Endothelial cell of umbilical vein (primary cell): ENCODE measurements around the gene PLA2G4B. TPM values are rescaled to one million over a fixed set of nuclear protein-coding genes. Genes with fewer than 3 reads are reported as not detected.

Source experiments
- BruUV-seq: library from RNA; stranded (reverse); fragments of 400-500 nt; replicated peaks from 2 replicates; lab custom pipeline; 2021; lab: Mats Ljungman, UMichigan
- CTCF ChIA-PET: fragments of 300-600, 350-600 bp; sonication (Branson Sonifier 250); formaldehyde crosslinking; loops from one replicate; lab custom pipeline; 2021; ENCODE audit warnings: antibody characterized with exemption, inconsistent platforms; lab: Charles Lee
- POLR2A ChIA-PET: fragments of 300-600, 350-600 bp; sonication (Branson Sonifier 250); formaldehyde crosslinking; loops from one replicate; lab custom pipeline; 2021; ENCODE audit warnings: antibody characterized with exemption, inconsistent platforms; lab: Charles Lee
- DNase-seq: peaks from one replicate; pipeline ENCODE4 v3.0.0-alpha.2; 2011; ENCODE audit warnings: low read depth, low spot score
- FAIRE-seq: peaks from 2 replicates; lab custom pipeline; 2011; peaks lifted over from hg19 to GRCh38; lab: Jason Lieb, UNC
- H2AFZ ChIP-seq: 2 replicates; pipeline ENCODE4 v1.6.0; 2012; ENCODE audit warnings: low read depth, low read length, control low read depth, inconsistent platforms
- H3K27ac ChIP-seq: 2 replicates; pipeline ENCODE4 v1.5.1; 2011; ENCODE audit warnings: low read depth, mild to moderate bottlenecking, control low read depth, low read length, moderate library complexity; ENCODE audit not compliant: insufficient read depth
- H3K27me3 ChIP-seq, 2 experiments: 2 replicates each; pipeline versions ENCODE4 v1.6.0 to v1.6.1; 2011; ENCODE audit warnings: low read length in 2 of 2, mixed read lengths in 1 of 2; ENCODE audit not compliant: control insufficient read depth in 2 of 2, insufficient read depth in 2 of 2
- H3K36me3 ChIP-seq, 2 experiments: 2 replicates in 1 of 2; 3 replicates in 1 of 2; pipeline ENCODE4 v1.5.1; 2011; ENCODE audit warnings: low read length in 2 of 2, mild to moderate bottlenecking in 1 of 2, moderate library complexity in 1 of 2; ENCODE audit not compliant: control insufficient read depth in 2 of 2, insufficient read depth in 2 of 2; ENCODE audit errors: extremely low read depth in 1 of 2
- H3K4me1 ChIP-seq: 3 replicates; pipeline ENCODE4 v1.5.1; 2011; ENCODE audit warnings: mild to moderate bottlenecking, low read length; ENCODE audit not compliant: control insufficient read depth, insufficient read depth; ENCODE audit errors: extremely low read depth
- H3K4me2 ChIP-seq: 2 replicates; pipeline ENCODE4 v1.6.1; 2011; ENCODE audit warnings: low read length, control low read depth, mixed read lengths; ENCODE audit not compliant: insufficient read depth
- H3K4me3 ChIP-seq, 3 experiments: fragments of 200-600 bp in 1 of 3; sonication (generic), shearing (Covaris generic) in 1 of 3; replicated peaks in 1 of 3; 2 replicates each; pipeline ENCODE4 v1.5.1; 2011 to 2016; ENCODE audit warnings: control low read depth in 3 of 3, low read length in 3 of 3, mild to moderate bottlenecking in 2 of 3, inconsistent platforms in 1 of 3, low read depth in 1 of 3, moderate library complexity in 1 of 3; ENCODE audit not compliant: insufficient read depth in 1 of 3
- H3K79me2 ChIP-seq: 2 replicates; pipeline ENCODE4 v1.6.0; 2012; ENCODE audit warnings: low read length, inconsistent platforms; ENCODE audit not compliant: control insufficient read depth, insufficient read depth
- H3K9ac ChIP-seq: replicated peaks from 2 replicates; pipeline ENCODE3; 2011; ENCODE audit warnings: low read length, control low read depth; ENCODE audit not compliant: insufficient read depth; ENCODE audit errors: extremely low read depth
- H3K9me1 ChIP-seq: replicated peaks from 3 replicates; pipeline ENCODE4 v1.6.0; 2011; ENCODE audit warnings: mild to moderate bottlenecking, low read length; ENCODE audit not compliant: control insufficient read depth, insufficient read depth; ENCODE audit errors: extremely low read depth
- H3K9me3 ChIP-seq: replicated peaks from 2 replicates; pipeline ENCODE4 v1.5.1; 2012; ENCODE audit warnings: low read length, inconsistent platforms; ENCODE audit not compliant: control insufficient read depth, insufficient read depth
- H4K20me1 ChIP-seq: replicated peaks from 2 replicates; pipeline ENCODE3; 2011; ENCODE audit warnings: mild to moderate bottlenecking, low read length; ENCODE audit not compliant: control insufficient read depth, insufficient read depth; ENCODE audit errors: extremely low read depth
- EZH2 ChIP-seq: IDR thresholded peaks from 2 replicates; pipeline ENCODE4 v1.6.1; 2012; ENCODE audit warnings: borderline replicate concordance, low read depth, mild to moderate bottlenecking, moderate library complexity, low read length, inconsistent platforms; ENCODE audit not compliant: severe bottlenecking
- FOS ChIP-seq: IDR thresholded peaks from 2 replicates; pipeline ENCODE4 v1.6.1; 2011; ENCODE audit warnings: mild to moderate bottlenecking, low read length, moderate library complexity, borderline replicate concordance; ENCODE audit not compliant: insufficient read depth
- GATA2 ChIP-seq: IDR thresholded peaks from 2 replicates; pipeline ENCODE4 v1.7.0; 2011; ENCODE audit warnings: low read depth, mild to moderate bottlenecking, moderate library complexity, mixed read lengths, low read length; ENCODE audit not compliant: insufficient read length, insufficient read depth
- JUN ChIP-seq: IDR thresholded peaks from 2 replicates; pipeline ENCODE4 v1.6.1; 2011; ENCODE audit warnings: borderline replicate concordance, low read depth; ENCODE audit not compliant: insufficient read length, insufficient read depth
- MYC ChIP-seq: IDR thresholded peaks from one replicate; pipeline ENCODE4 v1.6.1; 2011; ENCODE audit warnings: mild to moderate bottlenecking, low read depth, low read length
- POLR2A ChIP-seq: IDR thresholded peaks from 2 replicates; pipeline ENCODE4 v1.6.1; 2012; ENCODE audit warnings: low read depth, mild to moderate bottlenecking, control low read depth, low read length
- POLR2AphosphoS5 ChIP-seq: IDR thresholded peaks from 2 replicates; pipeline ENCODE4 v1.6.1; 2012; ENCODE audit warnings: low read depth, mild to moderate bottlenecking, control low read depth, low read length, moderate library complexity; ENCODE audit not compliant: insufficient read depth
- dilution Hi-C: fragments of 300-500 bp; cut with MboI; formaldehyde crosslinking; loops from one replicate; pipeline ENCODE4 v1.15.0; 2019; ENCODE audit warnings: low sequenced_read_pairs; ENCODE audit not compliant: extremely low pct_ligation_motif_present
- intact Hi-C: fragments of 100-400 bp; cut with micrococcal nuclease; formaldehyde crosslinking; loops from one replicate; pipeline ENCODE4 v1.10.0; 2022
- polyA plus RNA-seq, 4 experiments: library from polyadenylated mRNA; depleted of rRNA in 3 of 4; stranded (reverse) in 3 of 4; unstranded in 1 of 4; fragments of >200 nt; gene quantifications; 2 replicates each; pipeline versions ENCODE4 v1.2.1 to v1.2.3, GENCODE V29; 2011 to 2012; ENCODE audit warnings: missing spikeins in 1 of 4
- total RNA-seq: library from RNA; stranded (reverse); gene quantifications from 2 replicates; pipeline ENCODE4 v1.2.3, GENCODE V29; 2021
- TF ChIP-seq, protein P1 (sequence below), 2 donors: IDR thresholded peaks; 1 replicate in 1 of 2; 2 replicates in 1 of 2; pipeline ENCODE4 v1.5.1; 2011; ENCODE audit warnings: low read length in 2 of 2, mild to moderate bottlenecking in 2 of 2, moderate library complexity in 2 of 2, control low read depth in 1 of 2, inconsistent platforms in 1 of 2, low read depth in 1 of 2; ENCODE audit not compliant: insufficient read depth in 1 of 2; ENCODE audit errors: extremely low read depth in 1 of 2
- TF ChIP-seq, protein P2 (sequence below): IDR thresholded peaks from 2 replicates; pipeline ENCODE4 v1.6.1; 2011; ENCODE audit not compliant: insufficient read depth, insufficient read length

PLA2G4B gene
- total and polyA plus RNA-seq, 2 donors (not counting 3 experiments of a cell fraction or from before 2014, with no cell fraction given), result 4.0 to 7.9 TPM

DNA sequence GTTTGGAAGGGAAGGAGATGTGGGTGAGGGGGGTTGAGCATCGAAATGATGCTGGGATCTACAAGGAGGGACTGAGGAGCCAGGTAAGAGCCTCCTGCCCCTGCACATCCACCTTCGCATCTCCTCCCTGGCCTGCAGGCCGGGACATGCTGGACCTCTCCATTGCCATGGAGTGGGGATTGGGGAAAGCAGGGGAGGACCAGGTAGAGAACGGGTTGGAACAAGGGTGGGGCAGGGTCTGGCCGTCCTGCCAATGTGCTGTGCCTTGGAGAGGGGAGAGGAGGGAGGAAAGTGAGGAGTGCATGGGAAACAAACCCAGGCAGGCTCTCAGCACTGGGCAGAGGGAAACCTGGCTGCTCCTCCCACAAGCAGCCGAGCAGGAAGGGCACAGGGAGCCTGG is 10.6 kb downstream of the PLA2G4B start:
- H3K4me1 ChIP-seq, result no peaks in the 10 kb centered on the region
- CTCF ChIA-PET, result interaction anchor here (0.9 kb wide), 1 partner anchor 55 kb away, joined by 3 read pairs; no protein-coding TSS in a partner anchor
- H4K20me1 ChIP-seq, result no peaks in the 10 kb centered on the region
- dilution Hi-C loops (no loop called here), intact Hi-C loops (no loop called here)
- no peaks in the 10 kb centered on the region for H3K27me3 ChIP-seq
- TF ChIP-seq POLR2A (no peak), JUN (no peak), MYC (no peak), GATA2 (no peak), POLR2AphosphoS5 (no peak), FOS (no peak), EZH2 (no peak)
- TF ChIP-seq, protein P1, sequence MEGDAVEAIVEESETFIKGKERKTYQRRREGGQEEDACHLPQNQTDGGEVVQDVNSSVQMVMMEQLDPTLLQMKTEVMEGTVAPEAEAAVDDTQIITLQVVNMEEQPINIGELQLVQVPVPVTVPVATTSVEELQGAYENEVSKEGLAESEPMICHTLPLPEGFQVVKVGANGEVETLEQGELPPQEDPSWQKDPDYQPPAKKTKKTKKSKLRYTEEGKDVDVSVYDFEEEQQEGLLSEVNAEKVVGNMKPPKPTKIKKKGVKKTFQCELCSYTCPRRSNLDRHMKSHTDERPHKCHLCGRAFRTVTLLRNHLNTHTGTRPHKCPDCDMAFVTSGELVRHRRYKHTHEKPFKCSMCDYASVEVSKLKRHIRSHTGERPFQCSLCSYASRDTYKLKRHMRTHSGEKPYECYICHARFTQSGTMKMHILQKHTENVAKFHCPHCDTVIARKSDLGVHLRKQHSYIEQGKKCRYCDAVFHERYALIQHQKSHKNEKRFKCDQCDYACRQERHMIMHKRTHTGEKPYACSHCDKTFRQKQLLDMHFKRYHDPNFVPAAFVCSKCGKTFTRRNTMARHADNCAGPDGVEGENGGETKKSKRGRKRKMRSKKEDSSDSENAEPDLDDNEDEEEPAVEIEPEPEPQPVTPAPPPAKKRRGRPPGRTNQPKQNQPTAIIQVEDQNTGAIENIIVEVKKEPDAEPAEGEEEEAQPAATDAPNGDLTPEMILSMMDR (IDR thresholded peaks at IDR 0.05; ENCODE audit: extremely low read depth in 1 of 2, insufficient read depth in 1 of 2, low read depth in 1 of 2, low read length in 2 of 2), result no peak
- TF ChIP-seq, protein P2, sequence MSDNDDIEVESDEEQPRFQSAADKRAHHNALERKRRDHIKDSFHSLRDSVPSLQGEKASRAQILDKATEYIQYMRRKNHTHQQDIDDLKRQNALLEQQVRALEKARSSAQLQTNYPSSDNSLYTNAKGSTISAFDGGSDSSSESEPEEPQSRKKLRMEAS, result no peak
- H3K9me1 ChIP-seq, result no peaks in the 10 kb centered on the region
- H3K79me2 ChIP-seq, result no peaks in the 10 kb centered on the region
- no peak overlapping the region for H3K4me3 ChIP-seq
- H3K9ac ChIP-seq, result no peak overlapping the region
- no peak overlapping the region for H2AFZ ChIP-seq
- POLR2A ChIA-PET, result no interaction called here
- H3K4me2 ChIP-seq, result no peak overlapping the region
- FAIRE-seq (no peak), DNase-seq (no peak)
- no TSS peak for BruUV-seq
- no peaks in the 10 kb centered on the region for H3K9me3 ChIP-seq
- no peak overlapping the region for H3K27ac ChIP-seq
- peaks cover 6 to 40% of the 10 kb centered on the region in 2 experiments for H3K36me3 ChIP-seq
